ENCODE measurements around the gene GPR78. TPM values are rescaled to one million over a fixed set of nuclear protein-coding genes. Genes with fewer than 3 reads are reported as not detected.

The GPR78 gene
- total and polyA plus RNA-seq, 2 of the 4 experiments (the other 2 are of a cell fraction), result under 0.01 to 0.10 TPM

DNA sequence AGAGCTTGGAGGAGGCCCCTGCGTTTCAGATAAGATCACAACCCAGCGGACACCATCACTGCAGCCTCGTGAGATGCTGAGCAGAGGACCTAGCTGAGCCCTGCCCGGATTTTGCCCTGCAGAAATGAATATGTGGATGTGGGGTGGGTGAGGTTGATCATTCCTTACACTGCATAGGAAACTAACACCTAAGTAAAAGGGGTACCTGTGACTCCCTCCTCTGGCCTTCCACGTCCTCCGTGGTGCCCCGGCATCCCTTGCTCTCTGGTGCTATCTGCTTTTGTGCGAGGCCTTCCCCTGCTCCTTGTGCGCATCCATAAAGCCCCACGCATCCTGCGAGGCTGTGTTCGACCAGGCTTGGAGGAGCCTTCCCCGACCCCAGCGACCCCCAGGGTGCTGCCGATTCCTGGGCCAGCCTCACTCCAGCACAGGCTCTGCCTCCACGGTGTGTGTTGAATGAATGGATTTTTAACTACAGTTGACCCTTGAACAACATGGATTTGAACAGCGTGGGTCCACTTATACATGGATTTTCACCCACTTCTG, 25.6 kb upstream of the GPR78 start:
- Histone ChIP-seq H3K27ac (ENCODE audit: insufficient read depth, low read length) (no peak overlapping the region), H2BK120ac (ENCODE audit: low read depth, low read length) (no peak overlapping the region), H2AK5ac (ENCODE audit: low read depth, low read length) (peak overlapping the region; percentile 50), H3K9ac (ENCODE audit: low read depth, low read length) (no peak overlapping the region), H3K4ac (ENCODE audit: low read depth, low read length) (no peak overlapping the region), H3K4me1 (ENCODE audit: control insufficient read depth, insufficient read depth, low read length) (peaks cover 2% of the 10 kb centered on the region; the same call in 1 of the 2 replicates), H3K23ac (ENCODE audit: low read depth, low read length) (no peak overlapping the region), H4K91ac (ENCODE audit: insufficient read depth, low read depth, low read length) (no peak overlapping the region), H3K4me2 (ENCODE audit: low read depth, low read length) (no peak overlapping the region), H2BK15ac (ENCODE audit: low read depth, low read length) (no peak overlapping the region), H3K79me1 (ENCODE audit: low read depth in 1 of 2, low read length in 2 of 2) (no peaks in the 10 kb centered on the region), H2AFZ (replicated peaks; ENCODE audit: low read length, poor library complexity) (no peak overlapping the region), H4K8ac (ENCODE audit: low read depth in 2 of 2, low read length in 2 of 2) (no peak overlapping the region), H3K9me3 (ENCODE audit: control insufficient read depth, insufficient read depth, low read length) (peaks cover 2% of the 10 kb centered on the region), H4K5ac (ENCODE audit: low read depth, low read length) (no peak overlapping the region), H2AK9ac (replicated peaks; ENCODE audit: low read depth, low read length, poor library complexity) (no peak overlapping the region), H3K9me1 (ENCODE audit: insufficient read depth, low read length) (peaks cover 4% of the 10 kb centered on the region; the same call in 1 of the 2 replicates), H3K14ac (replicated peaks; ENCODE audit: low read depth, low read length) (no peak overlapping the region), H2BK5ac (ENCODE audit: low read depth, low read length, poor library complexity, severe bottlenecking) (no peak overlapping the region), H3K27me3 (ENCODE audit: control insufficient read depth, insufficient read depth, low read length) (peaks cover 26% of the 10 kb centered on the region), H3K4me3 (ENCODE audit: insufficient read depth, low read depth, low read length) (no peak overlapping the region), H2BK20ac (ENCODE audit: low read depth, low read length) (no peak overlapping the region), H4K20me1 (ENCODE audit: insufficient read depth, low read length) (no peaks in the 10 kb centered on the region), H3K18ac (ENCODE audit: low read depth, low read length) (no peak overlapping the region), H3K56ac (ENCODE audit: extremely low read depth, insufficient read depth, low read length) (no peak overlapping the region), H3K36me3 (ENCODE audit: control insufficient read depth, insufficient read depth, low read length) (no peaks in the 10 kb centered on the region)
- dilution Hi-C loops (cut with HindIII; ENCODE audit: low sequenced_read_pairs, unreplicated experiment) (no loop called here), in situ Hi-C loops (cut with MboI; ENCODE audit: low sequenced_read_pairs) (no loop called here), intact Hi-C loops (cut with micrococcal nuclease) (no loop called here)
- TF ChIP-seq POLR2A (IDR thresholded peaks at IDR 0.05; ENCODE audit: low read depth, low read length) (no peak), ELK1 (IDR thresholded peaks at IDR 0.05; ENCODE audit: borderline replicate concordance, low read depth, low read length) (no peak)
- WGBS, 2 experiments (ENCODE audit: extremely low coverage in 2 of 2, insufficient read length in 1 of 2), result 100% methylated on average over 4 of the region's 17 CpGs; no CpG with 5 or more reads in 1 of the 2 experiments
- POLR2A ChIA-PET (ENCODE audit: unreplicated experiment), result no interaction called here
- ATAC-seq (ENCODE audit: low read depth) (no peak), DNase-seq (no peak)
- BruUV-seq (replicated peaks), result no TSS peak
- CTCF ChIA-PET, result no interaction called here

All from IMR-90 (cell line).